ENCODE measurements around the gene TMEM50B. TPM values are rescaled to one million over a fixed set of nuclear protein-coding genes. Genes with fewer than 3 reads are reported as not detected.

Gene TMEM50B
- total RNA-seq, 1 donor from 2014 or later, result 31.6 TPM

- H3K4me3 ChIP-seq (ENCODE audit: low read depth, low read length), result no peak overlapping the region
- FAIRE-seq (no peak), DNase-seq (ENCODE audit: low read depth) (no peak)
- H3K27me3 ChIP-seq (ENCODE audit: control insufficient read depth, insufficient read depth, low read length), result no peaks in the 10 kb centered on the region
- TF ChIP-seq, protein P1, sequence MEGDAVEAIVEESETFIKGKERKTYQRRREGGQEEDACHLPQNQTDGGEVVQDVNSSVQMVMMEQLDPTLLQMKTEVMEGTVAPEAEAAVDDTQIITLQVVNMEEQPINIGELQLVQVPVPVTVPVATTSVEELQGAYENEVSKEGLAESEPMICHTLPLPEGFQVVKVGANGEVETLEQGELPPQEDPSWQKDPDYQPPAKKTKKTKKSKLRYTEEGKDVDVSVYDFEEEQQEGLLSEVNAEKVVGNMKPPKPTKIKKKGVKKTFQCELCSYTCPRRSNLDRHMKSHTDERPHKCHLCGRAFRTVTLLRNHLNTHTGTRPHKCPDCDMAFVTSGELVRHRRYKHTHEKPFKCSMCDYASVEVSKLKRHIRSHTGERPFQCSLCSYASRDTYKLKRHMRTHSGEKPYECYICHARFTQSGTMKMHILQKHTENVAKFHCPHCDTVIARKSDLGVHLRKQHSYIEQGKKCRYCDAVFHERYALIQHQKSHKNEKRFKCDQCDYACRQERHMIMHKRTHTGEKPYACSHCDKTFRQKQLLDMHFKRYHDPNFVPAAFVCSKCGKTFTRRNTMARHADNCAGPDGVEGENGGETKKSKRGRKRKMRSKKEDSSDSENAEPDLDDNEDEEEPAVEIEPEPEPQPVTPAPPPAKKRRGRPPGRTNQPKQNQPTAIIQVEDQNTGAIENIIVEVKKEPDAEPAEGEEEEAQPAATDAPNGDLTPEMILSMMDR (IDR thresholded peaks at IDR 0.05; ENCODE audit: insufficient read depth, low read length, severe bottlenecking), result no peak
- H3K36me3 ChIP-seq (ENCODE audit: control insufficient read depth, insufficient read depth, low read length), result peaks cover 23% of the 10 kb centered on the region
Measured at GRCh38 chr21:33433001-33433400, 46.8 kb downstream of the TMEM50B start.

- Histone ChIP-seq H3K27me3 (ENCODE audit: control insufficient read depth, insufficient read depth, low read length) (no peaks in the 10 kb centered on the region), H3K4me3 (ENCODE audit: low read depth, low read length) (no peak overlapping the region), H3K36me3 (ENCODE audit: control insufficient read depth, insufficient read depth, low read length) (peaks cover 22% of the 10 kb centered on the region)
- FAIRE-seq, result no peak
- DNase-seq (ENCODE audit: low read depth), result no peak
- TF ChIP-seq, protein P1 (IDR thresholded peaks at IDR 0.05; ENCODE audit: insufficient read depth, low read length, severe bottlenecking), result no peak
Measured at GRCh38 chr21:33432496-33432895, 47.3 kb downstream of the TMEM50B start.

DNA sequence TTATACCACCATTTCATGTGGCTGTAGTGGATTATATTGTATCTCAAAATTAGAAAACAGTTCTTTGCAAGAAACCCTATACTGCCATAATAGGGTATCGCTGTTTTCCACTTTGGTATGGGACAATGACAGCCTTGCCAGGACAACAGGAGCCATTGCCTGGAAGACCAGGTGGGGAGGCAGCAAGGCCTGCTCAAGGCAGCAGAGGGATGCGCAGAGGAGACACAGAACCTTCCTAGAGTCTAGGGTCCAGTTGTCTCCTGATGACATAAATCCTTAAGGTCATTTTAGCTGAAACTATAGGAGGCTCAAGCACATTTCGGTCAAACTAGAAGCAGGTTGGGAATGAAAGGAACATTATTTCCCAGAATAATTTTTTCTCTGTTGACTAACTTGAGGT lies 48.9 kb downstream of the TMEM50B start:
- TF ChIP-seq, protein P1 (IDR thresholded peaks at IDR 0.05; ENCODE audit: insufficient read depth, low read length, severe bottlenecking), result no peak
- DNase-seq (ENCODE audit: low read depth), result no peak
- Histone ChIP-seq H3K36me3 (ENCODE audit: control insufficient read depth, insufficient read depth, low read length) (peaks cover 26% of the 10 kb centered on the region), H3K4me3 (ENCODE audit: low read depth, low read length) (no peak overlapping the region), H3K27me3 (ENCODE audit: control insufficient read depth, insufficient read depth, low read length) (no peaks in the 10 kb centered on the region)
- FAIRE-seq, result no peak

GRCh38 chr21:33428669-33429068 lies 51.1 kb downstream of the TMEM50B start:
- Histone ChIP-seq H3K36me3 (ENCODE audit: control insufficient read depth, insufficient read depth, low read length) (peaks cover 35% of the 10 kb centered on the region), H3K27me3 (ENCODE audit: control insufficient read depth, insufficient read depth, low read length) (no peaks in the 10 kb centered on the region), H3K4me3 (ENCODE audit: low read depth, low read length) (no peak overlapping the region)
- DNase-seq (ENCODE audit: low read depth) (peak; percentile 93), FAIRE-seq (no peak)
- TF ChIP-seq, protein P1 (IDR thresholded peaks at IDR 0.05; ENCODE audit: insufficient read depth, low read length, severe bottlenecking), result no peak

DNA sequence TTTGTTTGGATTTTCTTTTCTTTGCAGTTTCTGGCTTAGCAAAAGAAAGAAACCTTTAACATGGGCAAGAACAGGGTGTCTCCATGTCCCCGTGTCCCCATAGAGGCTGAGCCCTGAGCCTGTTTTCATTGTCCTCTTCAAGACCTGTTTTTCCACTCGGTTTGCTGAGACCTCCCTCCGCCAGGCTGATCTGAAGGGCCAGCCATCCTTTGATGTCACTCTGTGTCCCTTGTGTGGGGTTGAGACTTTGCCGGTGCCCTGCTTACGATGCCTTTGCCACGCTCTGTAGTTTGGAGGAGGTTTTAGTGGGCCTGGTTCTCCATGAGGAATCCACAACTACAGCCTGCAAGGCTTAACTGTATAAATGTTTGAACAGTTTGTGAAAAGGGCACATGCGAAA lies 52.7 kb downstream of the TMEM50B start:
- TF ChIP-seq, protein P1 (IDR thresholded peaks at IDR 0.05; ENCODE audit: insufficient read depth, low read length, severe bottlenecking), result no peak
- FAIRE-seq (no peak), DNase-seq (ENCODE audit: low read depth) (no peak)
- Histone ChIP-seq H3K27me3 (ENCODE audit: control insufficient read depth, insufficient read depth, low read length) (no peaks in the 10 kb centered on the region), H3K36me3 (ENCODE audit: control insufficient read depth, insufficient read depth, low read length) (peaks cover 26% of the 10 kb centered on the region), H3K4me3 (ENCODE audit: low read depth, low read length) (no peak overlapping the region)

- FAIRE-seq (no peak), DNase-seq (ENCODE audit: low read depth) (peak; percentile 58)
- TF ChIP-seq, protein P1 (IDR thresholded peaks at IDR 0.05; ENCODE audit: insufficient read depth, low read length, severe bottlenecking), result no peak
- Histone ChIP-seq H3K4me3 (ENCODE audit: low read depth, low read length) (no peak overlapping the region), H3K27me3 (ENCODE audit: control insufficient read depth, insufficient read depth, low read length) (no peaks in the 10 kb centered on the region), H3K36me3 (ENCODE audit: control insufficient read depth, insufficient read depth, low read length) (peaks cover 30% of the 10 kb centered on the region)
Measured at GRCh38 chr21:33425825-33426224, 53.9 kb downstream of the TMEM50B start.

Data from bronchial epithelial cell (primary cell).